GM18502 (cell line): ENCODE data around the gene KRTAP5-11.
"Not testable (repeated sequence)": the region's sequence is repeated elsewhere in the genome, so short reads cannot be mapped to it uniquely, and the experiment has no call there.

Experiments used
- ATAC-seq: cut with Tn5 transposase; IDR thresholded peaks from one replicate; pipeline ENCODE4 v1.9.1; 2021; ENCODE audit warnings: mild to moderate bottlenecking; ENCODE audit not compliant: unreplicated experiment, poor library complexity

The KRTAP5-11 gene

GRCh38 chr11:71535825-71536224, 46.9 kb downstream of the KRTAP5-11 start:
- ATAC-seq = no peak

DNA sequence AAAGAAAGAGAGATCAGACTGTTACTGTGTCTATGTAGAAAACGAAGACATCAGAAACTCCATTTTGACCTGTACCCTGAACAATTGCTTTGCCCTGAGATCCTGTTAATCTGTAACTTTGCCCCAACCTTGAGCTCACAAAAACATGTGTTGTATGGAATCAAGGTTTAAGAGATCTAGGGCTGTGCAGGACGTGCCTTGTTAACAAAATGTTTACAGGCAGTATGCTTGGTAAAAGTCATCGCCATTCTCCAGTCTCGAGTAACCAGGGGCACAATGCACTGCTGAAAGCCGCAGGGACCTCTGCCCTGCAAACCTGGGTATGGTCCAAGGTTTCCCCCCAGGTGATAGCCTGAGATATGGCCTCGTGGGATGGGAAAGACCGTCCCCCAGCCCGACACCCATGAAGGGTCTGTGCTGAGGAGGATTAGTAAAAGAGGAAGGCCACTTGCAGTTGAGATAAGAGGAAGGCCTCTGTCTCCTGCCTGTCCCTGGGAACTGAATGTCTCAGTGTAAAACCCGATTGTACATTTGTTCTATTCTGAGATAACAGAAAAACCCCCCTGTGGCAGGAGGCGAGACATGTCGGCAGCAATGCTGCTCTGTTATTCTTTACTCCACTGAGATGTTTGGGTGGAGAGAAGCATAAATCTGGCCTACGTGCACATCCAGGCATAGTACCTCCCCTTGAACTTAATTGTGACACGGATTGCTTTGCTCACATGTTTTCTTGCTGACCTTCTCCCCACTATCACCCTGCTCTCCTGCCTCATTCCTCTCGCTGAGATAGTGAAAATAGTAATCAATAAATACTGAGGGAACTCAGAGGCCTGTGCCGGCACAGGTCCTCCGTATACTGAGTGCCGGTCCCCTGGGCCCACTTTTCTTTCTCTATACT, 47.7 kb downstream of the KRTAP5-11 start:
- ATAC-seq = not testable (repeated sequence)

GRCh38 chr11:71532036-71532610, 50.6 kb downstream of the KRTAP5-11 start:
- no peak for ATAC-seq
